Measurements from ENCODE around the gene FGR. TPM values are rescaled to one million over a fixed set of nuclear protein-coding genes. Genes with fewer than 3 reads are reported as not detected.

The FGR gene
- total and polyA plus RNA-seq, 2 of the 13 experiments (the other 11 are each of a cell fraction or from before 2014, with no cell fraction given) = not detected

DNA sequence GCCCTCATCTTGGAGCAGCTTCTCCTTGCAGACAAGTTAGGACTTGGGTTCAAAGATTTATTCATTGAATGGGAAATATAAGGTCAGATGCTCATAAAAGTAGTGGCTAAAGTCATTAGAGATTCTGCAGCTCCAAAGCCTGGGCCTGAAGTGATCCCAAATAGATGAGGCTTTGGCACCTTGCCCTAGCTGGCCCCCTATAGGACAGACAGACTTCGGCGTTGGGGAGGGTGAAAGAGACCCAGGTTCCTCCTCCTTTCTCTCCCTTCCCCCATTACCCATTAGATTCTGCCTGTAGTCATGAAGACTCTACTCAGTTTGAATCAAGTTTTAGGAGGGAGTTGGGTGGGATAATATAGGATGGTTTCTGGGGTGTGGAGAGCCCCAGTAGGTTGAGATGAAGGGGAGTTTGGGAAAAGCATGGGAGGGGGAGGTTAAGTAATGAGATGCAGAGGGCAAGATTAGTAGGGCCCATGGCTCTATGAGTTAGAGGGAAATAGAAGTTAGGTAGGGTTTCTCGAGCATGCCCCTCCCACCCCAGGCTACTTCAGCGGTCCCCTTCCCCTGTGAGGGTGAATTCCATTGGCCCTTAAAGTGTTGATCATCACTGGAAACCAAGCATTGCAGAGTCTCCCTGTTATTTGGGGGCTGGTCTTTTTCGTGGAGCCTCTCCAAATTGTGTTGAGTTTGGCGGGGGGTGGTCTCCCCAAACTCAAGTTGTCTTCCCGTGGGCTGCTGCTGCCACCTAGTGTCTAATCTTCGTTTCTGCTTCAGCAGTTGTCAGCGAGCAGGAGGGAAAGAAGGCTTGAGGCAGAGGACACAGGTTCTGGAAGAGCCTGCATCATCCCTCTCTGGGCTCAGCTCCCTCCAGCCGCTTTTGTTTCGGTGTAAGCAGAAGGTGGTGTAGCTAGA lies 28.9 kb downstream of the FGR start:
- no peak overlapping the region for H2AFZ ChIP-seq (ENCODE audit: low read length)
- ChIA-PET CTCF (ENCODE audit: low intra/inter-chr PET ratio, low total read pairs) (interaction anchor here (0.8 to 4.9 kb wide), 10 partner anchors 37 to 213 kb away, joined by 3 to 63 read pairs (median 6); partner anchors contain the start of gene GPR3), POLR2A (interaction anchor here (1.0 to 4.6 kb wide), 13 partner anchors 38 to 241 kb away, joined by 3 to 38 read pairs (median 7); partner anchors contain the start of genes FAM76A and WASF2)
- peak overlapping the region; percentile 92 for H3K4me2 ChIP-seq (ENCODE audit: low read depth, low read length)
- H3K9ac ChIP-seq (ENCODE audit: insufficient read depth, low read depth, low read length) = no peak overlapping the region
- peak overlapping the region; percentile 55 for H3K27ac ChIP-seq (ENCODE audit: extremely low read length, insufficient read depth, low read length)
- DNase-seq (ENCODE audit: low spot score) = peak; percentile 58
- peak; percentile 75 for FAIRE-seq
- H3K79me2 ChIP-seq (ENCODE audit: insufficient read depth, low read length) = peaks cover 16% of the 10 kb centered on the region
- WGBS (ENCODE audit: low lambda C conversion rate) = 2% methylated on average over 11 of the region's 11 CpGs
- H4K20me1 ChIP-seq (ENCODE audit: insufficient read depth, low read length) = peaks cover 13% of the 10 kb centered on the region; the same call in 1 of the 2 replicates
- H3K9me3 ChIP-seq (ENCODE audit: low read length) = no peaks in the 10 kb centered on the region
- ATAC-seq = peak; percentile 17
- H3K4me1 ChIP-seq (ENCODE audit: insufficient read depth, low read length) = peaks cover 69% of the 10 kb centered on the region
- intact Hi-C loops (cut with micrococcal nuclease; ENCODE audit: unreplicated experiment) = loop anchor here (1.0 to 5.0 kb wide), 4 partner anchors 50 to 213 kb away; partner anchors contain the start of gene GPR3
- H3K36me3 ChIP-seq (replicated peaks in 1 of 2; ENCODE audit: control insufficient read depth in 1 of 2, insufficient read depth in 2 of 2, low read length in 2 of 2) = no peaks in the 10 kb centered on the region
- H3K4me3 ChIP-seq (replicated peaks in 1 of 3; ENCODE audit: insufficient read depth in 1 of 3, low read depth in 2 of 3, low read length in 3 of 3) = peak overlapping the region in 2 of 3 experiments; percentile 22 to 66; a peak in 2 of 6 replicates
- in situ Hi-C loops (cut with HindIII; ENCODE audit: extremely low pct_ligation_motif_present, low pct_unique_long_range_greater_than_20kb) = loop anchor here (5.0 to 10.0 kb wide), 3 partner anchors 49 to 311 kb away; partner anchors contain the start of gene GPR3
- peaks cover 0 to 8% of the 10 kb centered on the region in 2 experiments; a peak in 1 of 5 replicates for H3K27me3 ChIP-seq (ENCODE audit: control insufficient read depth in 1 of 2, insufficient read depth in 2 of 2, low read length in 2 of 2)
- BruUV-seq (replicated peaks) = no TSS peak
- TF ChIP-seq ZNF7 (CRISPR knock-in tag; IDR thresholded peaks at IDR 0.05) (no peak), KDM5B (CRISPR knock-in tag; IDR thresholded peaks at IDR 0.05; ENCODE audit: borderline replicate concordance) (no peak), IRF2 (CRISPR knock-in tag; IDR thresholded peaks at IDR 0.05) (0 out of 2 replicates have a peak, but pooled peaks have one; percentile 28), KAT2B (IDR thresholded peaks at IDR 0.05; ENCODE audit: borderline replicate concordance, low read depth, low read length) (no peak), SMC3 (IDR thresholded peaks at IDR 0.05; ENCODE audit: low read length) (peak; percentile 87), ZNF263 (CRISPR knock-in tag; IDR thresholded peaks at IDR 0.05) (peak; percentile 19; the same call in 1 of the 2 replicates), FIP1L1 (IDR thresholded peaks at IDR 0.05; ENCODE audit: borderline replicate concordance, insufficient read depth, low read depth, low read length) (no peak), ZNF768 (CRISPR knock-in tag; IDR thresholded peaks at IDR 0.05) (no peak), HOXA3 (CRISPR knock-in tag; IDR thresholded peaks at IDR 0.05) (peak; percentile 30; the same call in 1 of the 2 replicates), SP1 (IDR thresholded peaks at IDR 0.05) (no peak), SP1 (CRISPR knock-in tag; IDR thresholded peaks at IDR 0.05) (no peak), ZNF616 (CRISPR knock-in tag; IDR thresholded peaks at IDR 0.05; ENCODE audit: low read depth) (no peak), MYPOP (CRISPR knock-in tag; IDR thresholded peaks at IDR 0.05) (0 out of 2 replicates have a peak, but pooled peaks have one; percentile 14), BORCS8-MEF2B (CRISPR knock-in tag; IDR thresholded peaks at IDR 0.05) (no peak), PATZ1 (CRISPR knock-in tag; IDR thresholded peaks at IDR 0.05) (peak; percentile 54; the same call in 1 of the 2 replicates), TSC22D2 (CRISPR knock-in tag; IDR thresholded peaks at IDR 0.05; ENCODE audit: borderline replicate concordance) (peak; percentile 43; the same call in 1 of the 2 replicates), ZNF703 (CRISPR knock-in tag; IDR thresholded peaks at IDR 0.05; ENCODE audit: borderline replicate concordance) (no peak), HNF4A (CRISPR knock-in tag; IDR thresholded peaks at IDR 0.05) (no peak)
- TF ChIP-seq, protein P1, sequence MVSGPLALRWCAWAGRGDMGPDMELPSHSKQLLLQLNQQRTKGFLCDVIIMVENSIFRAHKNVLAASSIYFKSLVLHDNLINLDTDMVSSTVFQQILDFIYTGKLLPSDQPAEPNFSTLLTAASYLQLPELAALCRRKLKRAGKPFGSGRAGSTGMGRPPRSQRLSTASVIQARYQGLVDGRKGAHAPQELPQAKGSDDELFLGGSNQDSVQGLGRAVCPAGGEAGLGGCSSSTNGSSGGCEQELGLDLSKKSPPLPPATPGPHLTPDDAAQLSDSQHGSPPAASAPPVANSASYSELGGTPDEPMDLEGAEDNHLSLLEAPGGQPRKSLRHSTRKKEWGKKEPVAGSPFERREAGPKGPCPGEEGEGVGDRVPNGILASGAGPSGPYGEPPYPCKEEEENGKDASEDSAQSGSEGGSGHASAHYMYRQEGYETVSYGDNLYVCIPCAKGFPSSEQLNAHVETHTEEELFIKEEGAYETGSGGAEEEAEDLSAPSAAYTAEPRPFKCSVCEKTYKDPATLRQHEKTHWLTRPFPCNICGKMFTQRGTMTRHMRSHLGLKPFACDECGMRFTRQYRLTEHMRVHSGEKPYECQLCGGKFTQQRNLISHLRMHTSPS (CRISPR knock-in tag; IDR thresholded peaks at IDR 0.05; ENCODE audit: low read depth) = no peak; the same call in 1 of the 2 replicates
